ENCODE measurements around the gene TLL2.

Gene TLL2

GRCh38 chr10:96541921-96542320 is 28.2 kb upstream of the TLL2 start:
- no peak overlapping the region for H3K4me3 ChIP-seq (ENCODE audit: low read depth, low read length)
- TF ChIP-seq CTCF (IDR thresholded peaks at IDR 0.05; ENCODE audit: low read depth, low read length): no peak

GRCh38 chr10:96540240-96540639 is 26.5 kb upstream of the TLL2 start:
- no peak for TF ChIP-seq CTCF (IDR thresholded peaks at IDR 0.05; ENCODE audit: low read depth, low read length)
- no peak overlapping the region for H3K4me3 ChIP-seq (ENCODE audit: low read depth, low read length)

- H3K4me3 ChIP-seq (ENCODE audit: low read depth, low read length): no peak overlapping the region
- no peak for TF ChIP-seq CTCF (IDR thresholded peaks at IDR 0.05; ENCODE audit: low read depth, low read length)
These were observed 25.0 kb upstream of the TLL2 start for GRCh38 chr10:96538683-96539082.

- no peak overlapping the region for H3K4me3 ChIP-seq (ENCODE audit: low read depth, low read length)
- TF ChIP-seq CTCF (IDR thresholded peaks at IDR 0.05; ENCODE audit: low read depth, low read length): no peak
These were observed 22.4 kb upstream of the TLL2 start for GRCh38 chr10:96536129-96536528.

GRCh38 chr10:96532523-96532922 is 18.8 kb upstream of the TLL2 start:
- H3K4me3 ChIP-seq (ENCODE audit: low read depth, low read length): no peak overlapping the region
- no peak for TF ChIP-seq CTCF (IDR thresholded peaks at IDR 0.05; ENCODE audit: low read depth, low read length)

- H3K4me3 ChIP-seq (ENCODE audit: low read depth, low read length): no peak overlapping the region
- TF ChIP-seq CTCF (IDR thresholded peaks at IDR 0.05; ENCODE audit: low read depth, low read length): no peak
These were observed 16.0 kb upstream of the TLL2 start for GRCh38 chr10:96529634-96530279.

GRCh38 chr10:96524741-96525140 is 11.0 kb upstream of the TLL2 start:
- TF ChIP-seq CTCF (IDR thresholded peaks at IDR 0.05; ENCODE audit: low read depth, low read length): no peak

More at GRCh38 chr10:96524741-96525140, 11.0 kb upstream of the TLL2 start:
- H3K4me3 ChIP-seq (ENCODE audit: low read depth, low read length): no peak overlapping the region

Measured in WI38 (cell line).